Common myeloid progenitor, CD34-positive (primary cell): ENCODE measurements around the gene SLC38A10.

Source experiments
- CTCF ChIA-PET: fragments of 350-600 bp; sonication (Branson Sonifier 250); formaldehyde crosslinking; loops from one replicate; lab custom pipeline; 2021; ENCODE audit warnings: antibody characterized with exemption; lab: Charles Lee
- POLR2A ChIA-PET: fragments of 350-600 bp; sonication (Branson Sonifier 250); formaldehyde crosslinking; loops from one replicate; lab custom pipeline; 2021; ENCODE audit warnings: antibody characterized with exemption; lab: Charles Lee
- DNase-seq, 3 donors: peaks; one replicate each; pipeline versions ENCODE4 v3.0.0 to v3.0.0-alpha.2; 2013
- H3K27ac ChIP-seq, 2 experiments: 1 replicate in 1 of 2; 2 replicates in 1 of 2; pipeline ENCODE4 v1.7.0; 2013; ENCODE audit warnings: inconsistent platforms in 2 of 2, low read length in 2 of 2, mild to moderate bottlenecking in 2 of 2, low read depth in 1 of 2, moderate library complexity in 1 of 2; ENCODE audit not compliant: severe bottlenecking in 2 of 2, insufficient read depth in 1 of 2, poor library complexity in 1 of 2
- H3K27me3 ChIP-seq, 5 experiments: replicated peaks in 2 of 5; 1 replicate in 3 of 5; 2 replicates in 2 of 5; pipeline versions ENCODE4 v1.6.1 to v1.7.0; 2013; ENCODE audit warnings: low read length in 4 of 5, mild to moderate bottlenecking in 2 of 5, moderate library complexity in 2 of 5, inconsistent platforms in 1 of 5; ENCODE audit not compliant: insufficient read depth in 5 of 5, control insufficient read depth in 4 of 5
- H3K36me3 ChIP-seq, 4 experiments: 1 replicate in 2 of 4; 2 replicates in 2 of 4; pipeline versions ENCODE4 v1.6.1 to v1.7.0; 2013; ENCODE audit warnings: low read length in 3 of 4, control low read depth in 1 of 4, mild to moderate bottlenecking in 1 of 4; ENCODE audit not compliant: control insufficient read depth in 4 of 4, insufficient read depth in 4 of 4
- H3K4me1 ChIP-seq, 4 experiments: 1 replicate in 3 of 4; 2 replicates in 1 of 4; pipeline versions ENCODE4 v1.6.1 to v1.7.1; 2013; ENCODE audit warnings: low read length in 3 of 4, mild to moderate bottlenecking in 3 of 4, control low read depth in 1 of 4, inconsistent platforms in 1 of 4, moderate library complexity in 1 of 4; ENCODE audit not compliant: control insufficient read depth in 4 of 4, insufficient read depth in 4 of 4; ENCODE audit errors: control extremely low read depth in 1 of 4
- H3K4me3 ChIP-seq, 7 experiments: 1 replicate in 4 of 7; 2 replicates in 3 of 7; pipeline versions ENCODE4 v1.5.1 to v1.7.0; 2013; ENCODE audit warnings: mild to moderate bottlenecking in 7 of 7, low read length in 6 of 7, moderate library complexity in 6 of 7, inconsistent platforms in 2 of 7, low read depth in 2 of 7, control low read depth in 1 of 7; ENCODE audit not compliant: insufficient read depth in 4 of 7, control insufficient read depth in 1 of 7; ENCODE audit errors: extremely low read depth in 1 of 7
- H3K9me3 ChIP-seq, 5 experiments: 1 replicate in 4 of 5; 2 replicates in 1 of 5; pipeline versions ENCODE4 v1.6.1 to v1.7.1; 2013; ENCODE audit warnings: low read length in 4 of 5, mild to moderate bottlenecking in 2 of 5, inconsistent platforms in 1 of 5, low read depth in 1 of 5, moderate library complexity in 1 of 5; ENCODE audit not compliant: control insufficient read depth in 4 of 5, insufficient read depth in 2 of 5; ENCODE audit errors: control extremely low read depth in 1 of 5
- WGBS: methylation state at CpG from one replicate; pipeline ENCODE4 v1.1.5; 2013; ENCODE audit not compliant: insufficient coverage; 5-methylcytosine and 5-hydroxymethylcytosine counted together

SLC38A10 gene

DNA sequence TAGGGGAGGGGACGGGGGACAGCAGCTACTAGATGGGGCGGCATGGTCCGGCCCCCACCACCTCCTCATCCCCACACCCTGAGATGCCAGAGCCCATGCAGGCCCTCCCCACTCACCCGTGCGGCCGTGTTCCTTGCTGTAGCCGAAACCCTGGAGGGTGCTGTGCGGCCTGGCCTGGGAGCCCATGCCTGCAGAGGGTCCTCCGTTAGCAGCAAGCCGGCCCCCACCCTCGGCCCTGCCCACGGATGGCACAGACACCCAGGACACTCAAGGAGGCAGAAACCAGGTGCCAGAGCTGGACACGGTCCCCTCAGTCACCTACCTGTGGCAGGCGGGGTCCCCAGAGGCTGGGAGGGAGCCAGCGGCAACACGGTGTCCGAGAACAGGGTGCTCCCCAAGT is 61.8 kb downstream of the SLC38A10 start:
- no peak overlapping the region for H3K27ac ChIP-seq
- POLR2A ChIA-PET = no interaction called here
- WGBS = 97% methylated on average over 14 of the region's 17 CpGs

DNA sequence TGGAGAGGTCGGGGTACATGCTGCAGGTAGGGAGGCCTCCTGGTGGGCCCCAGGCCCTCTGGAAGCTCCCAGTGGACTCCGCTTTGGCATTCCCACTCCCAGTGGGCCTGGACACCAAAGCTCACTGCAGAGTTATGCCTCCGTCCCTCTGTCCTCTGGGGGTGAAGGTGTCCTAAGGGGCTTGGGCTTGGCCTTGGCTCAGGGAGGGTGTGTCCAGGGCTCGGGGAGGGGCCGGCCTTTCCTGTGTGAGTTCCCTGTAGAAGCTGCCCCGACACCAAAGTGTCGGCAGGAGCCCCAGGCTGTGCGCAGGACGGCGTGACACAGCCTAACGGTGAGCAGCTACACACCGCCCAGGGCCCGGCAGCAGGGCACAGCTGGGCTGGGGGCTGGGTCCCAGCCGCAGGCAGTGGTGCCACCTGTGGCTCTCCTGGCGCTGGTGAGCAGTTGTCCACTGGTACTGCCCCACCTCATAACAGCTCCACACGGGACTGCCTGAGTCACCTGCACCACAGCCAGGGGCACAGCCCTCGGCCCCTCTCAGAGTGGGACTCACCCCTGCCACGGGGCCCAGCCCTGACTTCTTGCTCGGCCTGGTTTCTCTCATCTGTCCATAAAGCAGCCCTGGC is 62.4 kb downstream of the SLC38A10 start:
- Histone ChIP-seq H3K4me1 (peaks cover under 1 to 22% (median 17%) of the 10 kb centered on the region in 4 experiments), H3K27ac (no peak overlapping the region), H3K27me3 (no peaks in the 10 kb centered on the region), H3K36me3 (peaks cover 8 to 71% (median 47%) of the 10 kb centered on the region in 4 experiments), H3K9me3 (no peaks in the 10 kb centered on the region), H3K4me3 (no peak overlapping the region)
- 93% methylated on average over 16 of the region's 19 CpGs for WGBS
- DNase-seq = no peak
- ChIA-PET CTCF (interaction anchor here (4.9 kb wide), 1 partner anchor 91 kb away, joined by 22 read pairs; no protein-coding TSS in a partner anchor), POLR2A (interaction anchor here (0.9 kb wide), 1 partner anchor 10 kb away, joined by 3 read pairs; the partner anchor contains the start of gene CEP131)

More for the DNA sequence above, 61.8 kb downstream of the SLC38A10 start:
- Histone ChIP-seq H3K4me1 (peaks cover 4 to 22% (median 17%) of the 10 kb centered on the region in 4 experiments), H3K4me3 (no peak overlapping the region), H3K36me3 (peaks cover 8 to 71% (median 47%) of the 10 kb centered on the region in 4 experiments), H3K9me3 (no peaks in the 10 kb centered on the region), H3K27me3 (no peaks in the 10 kb centered on the region)
- CTCF ChIA-PET = interaction anchor here (1.2 kb wide), 1 partner anchor 9 kb away, joined by 3 read pairs; no protein-coding TSS in a partner anchor
- no peak for DNase-seq

DNA sequence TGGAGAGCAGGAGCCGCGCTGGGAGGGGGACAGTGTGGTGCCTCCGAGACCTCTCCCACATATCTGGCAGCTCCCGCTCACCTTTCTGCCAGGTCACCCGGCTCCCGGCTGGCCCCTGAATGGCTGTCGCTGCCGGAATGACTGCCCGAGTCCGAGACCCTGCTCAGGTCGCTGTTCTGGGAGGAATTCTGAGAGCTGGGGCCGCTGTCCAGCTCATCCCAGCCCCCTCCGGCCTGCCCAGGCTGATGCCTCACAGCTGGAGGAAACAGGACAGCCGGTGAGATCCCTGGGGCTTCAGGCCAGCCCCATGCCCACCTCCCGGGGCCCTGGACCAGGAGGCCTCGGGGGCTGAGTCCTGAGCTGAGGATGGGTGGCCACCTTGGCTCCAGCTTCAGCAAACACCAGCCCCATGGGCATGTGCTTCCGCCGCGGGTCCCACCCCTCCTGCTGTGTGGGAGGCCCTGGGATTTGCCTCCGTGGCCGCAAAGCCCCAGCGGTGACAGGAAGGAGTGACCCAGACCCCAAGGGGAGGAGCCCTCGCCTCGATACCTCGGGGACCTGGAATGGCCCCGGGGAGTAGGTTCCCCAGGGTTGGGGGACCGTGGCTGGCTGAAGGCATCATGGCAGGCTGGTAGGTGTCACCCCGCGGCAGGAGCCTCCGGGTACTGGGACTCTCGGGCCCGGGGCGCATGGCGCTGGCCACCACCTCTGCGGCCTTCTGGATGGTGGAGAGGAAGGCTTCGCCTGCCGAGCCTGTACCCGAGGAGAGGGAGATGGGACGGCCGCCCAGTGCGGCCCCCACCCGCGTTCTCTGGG is 63.1 kb downstream of the SLC38A10 start:
- ChIA-PET CTCF (interaction anchor here (1.2 to 4.9 kb wide), 2 partner anchors 9 to 90 kb away, joined by 3 to 22 read pairs; partner anchors contain the start of gene CEP131), POLR2A (interaction anchor here (0.9 kb wide), 1 partner anchor 9 kb away, joined by 3 read pairs; the partner anchor contains the start of gene CEP131)
- H3K4me3 ChIP-seq = no peak overlapping the region
- peaks cover 0 to 2% (median 0%) of the 10 kb centered on the region in 5 experiments for H3K9me3 ChIP-seq
- WGBS = 95% methylated on average over 34 of the region's 43 CpGs
- DNase-seq = no peak
- H3K4me1 ChIP-seq = peaks cover 0 to 19% (median 12%) of the 10 kb centered on the region in 4 experiments
- no peak overlapping the region for H3K27ac ChIP-seq
- no peaks in the 10 kb centered on the region for H3K27me3 ChIP-seq
- H3K36me3 ChIP-seq = peaks cover 8 to 71% (median 45%) of the 10 kb centered on the region in 4 experiments

DNA sequence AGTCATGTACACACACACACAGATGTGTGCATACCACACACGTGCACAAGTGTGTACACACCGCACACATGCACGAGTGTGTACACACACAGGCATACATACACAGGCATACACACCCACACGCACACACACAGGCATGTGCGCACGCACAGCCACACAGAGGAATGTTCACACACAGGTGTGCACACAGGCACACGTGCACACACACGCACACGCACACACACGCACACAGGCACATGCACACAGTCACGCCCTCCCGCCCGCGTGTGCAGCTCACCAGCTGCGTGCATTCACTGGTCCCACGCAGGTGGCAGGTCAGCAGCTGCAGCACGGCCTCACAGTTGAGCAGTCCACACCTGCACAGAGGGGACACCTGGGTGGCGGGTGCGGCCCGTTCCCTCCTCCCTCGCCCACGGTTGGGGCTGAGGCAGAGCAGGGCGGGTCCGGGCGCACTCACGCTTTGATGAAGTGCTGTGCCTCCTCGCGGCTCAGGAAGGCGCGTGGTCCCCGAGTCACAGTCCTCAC is 63.9 kb downstream of the SLC38A10 start:
- Histone ChIP-seq H3K4me3 (no peak overlapping the region), H3K9me3 (peaks cover 0 to 4% (median 0%) of the 10 kb centered on the region in 5 experiments), H3K4me1 (peaks cover 0 to 19% (median 12%) of the 10 kb centered on the region in 4 experiments), H3K27ac (no peak overlapping the region), H3K36me3 (peaks cover 8 to 66% (median 42%) of the 10 kb centered on the region in 4 experiments), H3K27me3 (no peaks in the 10 kb centered on the region)
- 89% methylated on average over 26 of the region's 31 CpGs for WGBS
- CTCF ChIA-PET = interaction anchor here (1.0 to 4.9 kb wide), 5 partner anchors 8 to 89 kb away, joined by 3 to 22 read pairs (median 3); partner anchors contain the start of gene CEP131
- POLR2A ChIA-PET = no interaction called here
- no peak for DNase-seq

DNA sequence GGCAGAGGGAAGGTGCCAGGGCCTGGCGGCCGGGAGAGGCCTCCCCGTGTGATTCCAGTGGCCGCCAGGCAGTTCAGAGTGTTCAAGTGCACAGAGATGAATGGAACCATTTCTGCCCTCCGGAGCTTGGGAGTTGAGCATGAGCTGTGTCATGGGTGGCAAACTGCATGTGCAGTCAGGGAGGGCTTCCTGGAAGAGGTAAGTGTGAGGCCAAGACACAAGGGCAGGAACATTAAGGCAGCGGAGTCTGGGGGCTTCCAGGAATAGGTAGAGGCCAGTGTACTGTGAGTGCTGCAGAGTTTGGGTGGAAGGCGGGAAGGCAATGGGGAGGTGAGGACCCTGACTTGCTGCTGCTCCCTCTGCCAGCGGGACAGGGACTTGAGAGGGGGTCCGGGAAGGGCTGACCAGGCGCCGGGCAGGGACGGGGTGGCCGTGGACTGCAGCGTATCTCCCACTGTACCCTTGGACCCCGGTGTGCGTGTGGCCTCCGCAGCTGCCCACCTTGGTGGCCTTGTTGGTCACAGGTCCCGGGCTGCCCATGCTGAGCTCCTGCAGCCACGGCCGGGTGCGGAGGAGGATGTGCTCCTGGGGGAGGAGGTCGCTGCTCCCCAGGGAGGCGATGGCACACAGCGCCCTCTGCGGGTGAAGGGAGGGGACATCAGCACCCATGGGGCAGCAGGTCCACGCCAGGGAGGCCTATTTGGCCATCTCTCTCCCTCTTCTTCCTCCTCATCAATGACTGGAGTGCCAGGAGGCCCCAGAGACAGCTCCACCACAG is 64.9 kb downstream of the SLC38A10 start:
- CTCF ChIA-PET = interaction anchor here (1.0 to 4.9 kb wide), 7 partner anchors 8 to 88 kb away, joined by 3 to 22 read pairs (median 3); partner anchors contain the start of genes NDUFAF8 and TEPSIN
- Histone ChIP-seq H3K27ac (no peak overlapping the region), H3K9me3 (peaks cover 0 to 4% (median 0%) of the 10 kb centered on the region in 5 experiments), H3K36me3 (peaks cover 8 to 58% (median 38%) of the 10 kb centered on the region in 4 experiments), H3K4me1 (peaks cover 0 to 19% (median 12%) of the 10 kb centered on the region in 4 experiments), H3K4me3 (no peak overlapping the region), H3K27me3 (no peaks in the 10 kb centered on the region)
- no peak for DNase-seq
- 97% methylated on average over 24 of the region's 26 CpGs for WGBS
- POLR2A ChIA-PET = no interaction called here

DNA sequence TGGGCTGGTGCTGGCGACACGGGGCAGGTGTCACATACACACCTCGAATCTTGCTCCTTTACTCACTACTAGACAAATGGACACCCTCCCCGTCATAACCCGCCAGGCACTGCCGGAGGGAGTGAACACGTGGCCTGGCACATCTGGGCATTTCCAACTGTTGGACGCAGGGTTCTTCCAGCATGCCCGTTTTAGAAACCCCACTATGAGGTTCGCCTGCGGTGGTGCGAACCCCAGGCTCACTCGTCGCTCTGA is 65.5 kb downstream of the SLC38A10 start:
- POLR2A ChIA-PET = no interaction called here
- CTCF ChIA-PET = interaction anchor here (1.0 to 4.9 kb wide), 3 partner anchors 10 to 87 kb away, joined by 3 to 22 read pairs (median 5); no protein-coding TSS in a partner anchor
- peaks cover 8 to 55% (median 38%) of the 10 kb centered on the region in 4 experiments for H3K36me3 ChIP-seq

More for the DNA sequence above, 65.5 kb downstream of the SLC38A10 start:
- no peak overlapping the region for H3K4me3 ChIP-seq
- peaks cover 0 to 19% (median 12%) of the 10 kb centered on the region in 4 experiments for H3K4me1 ChIP-seq
- DNase-seq = no peak
- WGBS = 97% methylated on average over 14 of the region's 14 CpGs
- H3K27ac ChIP-seq = no peak overlapping the region
- H3K27me3 ChIP-seq = no peaks in the 10 kb centered on the region
- peaks cover 0 to 4% (median 0%) of the 10 kb centered on the region in 5 experiments for H3K9me3 ChIP-seq
